ENCODE data around the gene AARS2. TPM values are rescaled to one million over a fixed set of nuclear protein-coding genes. Genes with fewer than 3 reads are reported as not detected.

Gene AARS2
- total and polyA plus RNA-seq, 4 donors, result 2.3 to 11.5 (median 5.7) TPM

DNA sequence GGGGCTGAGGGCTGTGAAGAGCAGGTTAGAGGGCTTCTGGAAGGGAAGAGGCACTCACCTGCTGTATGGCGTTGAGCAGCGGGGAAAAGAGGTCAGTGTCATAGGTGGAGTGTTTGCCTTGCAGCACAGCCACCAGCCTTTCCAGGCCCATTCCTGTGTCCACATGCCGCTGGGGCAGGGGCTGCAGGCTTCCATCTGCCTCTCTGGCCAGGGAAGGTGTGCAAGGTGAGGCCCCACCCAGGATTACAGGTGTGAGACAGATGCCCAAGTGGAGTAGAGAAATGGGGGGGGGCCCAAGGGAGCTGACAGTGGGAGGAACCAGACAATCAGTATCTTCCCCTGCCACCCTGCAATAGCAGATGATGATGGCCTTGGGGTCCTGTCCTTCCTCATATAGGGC lies 2.9 kb downstream of the AARS2 start:
- DNase-seq, result peak in 1 of 2 donors; percentile 64
- intact Hi-C loops (cut with DNase I), result no loop called here
- WGBS, 2 donors, result 96% methylated on average over 3 of the region's 3 CpGs

DNA sequence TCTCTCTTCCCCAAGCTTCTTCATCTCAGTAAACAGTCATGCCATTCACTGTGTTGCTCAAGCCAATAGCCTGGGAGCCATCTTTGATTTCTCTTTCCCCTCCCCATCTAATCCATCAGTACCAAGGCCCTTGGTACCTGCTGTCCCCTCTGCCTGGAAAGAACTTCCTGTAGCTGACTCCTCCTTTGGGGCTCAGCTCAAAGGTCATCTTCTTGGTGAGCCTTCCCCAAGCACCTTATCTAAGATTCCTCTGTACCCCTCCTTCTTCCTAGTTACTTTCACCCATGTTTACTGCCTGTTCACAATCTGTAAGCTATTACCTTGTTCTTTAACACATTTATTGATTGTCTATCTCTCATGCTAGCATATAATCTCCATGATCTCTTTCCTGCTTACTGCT lies 3.5 kb downstream of the AARS2 start:
- Histone ChIP-seq H3K4me3 (ENCODE audit: low read length in 2 of 2) (no peak overlapping the region), H3K27me3 (ENCODE audit: control insufficient read depth in 1 of 2, insufficient read depth in 2 of 2, low read length in 1 of 2) (no peaks in the 10 kb centered on the region), H3K9me3 (ENCODE audit: control insufficient read depth, low read length) (no peaks in the 10 kb centered on the region), H3K4me1 (ENCODE audit: control insufficient read depth in 1 of 2, insufficient read depth in 2 of 2, low read length in 2 of 2) (no peaks in the 10 kb centered on the region), H3K27ac (ENCODE audit: low read depth in 1 of 2, low read length in 2 of 2) (no peak overlapping the region), H3K36me3 (ENCODE audit: control insufficient read depth in 1 of 2, insufficient read depth in 2 of 2, low read length in 1 of 2) (peaks cover 2% of the 10 kb centered on the region in 2 donors)
- DNase-seq (no peak), ATAC-seq (ENCODE audit: low FRiP score) (no peak)
- intact Hi-C loops (cut with DNase I), result loop anchor here in 1 of 2 donors (5.0 kb wide), 1 partner anchor 42 kb away; the partner anchor contains the start of gene NFKBIE

More for the DNA sequence above, 2.9 kb downstream of the AARS2 start:
- Histone ChIP-seq H3K27me3 (ENCODE audit: control insufficient read depth in 1 of 2, insufficient read depth in 2 of 2, low read length in 1 of 2) (no peaks in the 10 kb centered on the region), H3K4me3 (ENCODE audit: low read length in 2 of 2) (no peak overlapping the region), H3K9me3 (ENCODE audit: control insufficient read depth, low read length) (no peaks in the 10 kb centered on the region), H3K4me1 (ENCODE audit: control insufficient read depth in 1 of 2, insufficient read depth in 2 of 2, low read length in 2 of 2) (no peaks in the 10 kb centered on the region), H3K36me3 (ENCODE audit: control insufficient read depth in 1 of 2, insufficient read depth in 2 of 2, low read length in 1 of 2) (peaks cover 2% of the 10 kb centered on the region in 2 donors), H3K27ac (ENCODE audit: low read depth in 1 of 2, low read length in 2 of 2) (no peak overlapping the region)
- ATAC-seq (ENCODE audit: low FRiP score), result no peak

DNA sequence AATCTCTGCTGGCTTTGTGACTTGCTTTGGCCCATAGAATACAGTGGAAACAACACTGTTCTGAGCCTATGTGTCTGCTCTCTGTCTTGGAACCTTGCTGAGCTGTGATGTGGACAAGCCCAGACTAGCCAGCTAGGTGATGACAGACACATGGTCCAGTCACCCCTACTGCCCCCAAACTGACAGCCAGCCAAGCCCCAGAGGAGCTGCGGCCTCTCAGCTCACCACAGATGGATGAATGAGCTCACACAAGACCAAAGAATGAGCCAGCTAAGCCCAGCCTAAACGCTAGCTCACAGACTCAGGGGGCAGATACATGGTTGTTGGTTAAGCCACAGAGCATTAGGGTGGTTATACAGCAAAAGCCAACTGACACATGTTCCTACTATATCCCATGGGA lies 4.1 kb downstream of the AARS2 start:
- intact Hi-C loops (cut with DNase I), result loop anchor here in 1 of 2 donors (5.0 kb wide), 1 partner anchor 42 kb away; the partner anchor contains the start of gene NFKBIE
- WGBS, 2 donors, result 64 to 71% methylated on average over 2 of the region's 2 CpGs
- peaks cover 2% of the 10 kb centered on the region in 2 donors for H3K36me3 ChIP-seq (ENCODE audit: control insufficient read depth in 1 of 2, insufficient read depth in 2 of 2, low read length in 1 of 2)
- no peaks in the 10 kb centered on the region for H3K4me1 ChIP-seq (ENCODE audit: control insufficient read depth in 1 of 2, insufficient read depth in 2 of 2, low read length in 2 of 2)
- ATAC-seq (ENCODE audit: low FRiP score), result no peak
- no peaks in the 10 kb centered on the region for H3K9me3 ChIP-seq (ENCODE audit: control insufficient read depth, low read length)
- H3K27ac ChIP-seq (ENCODE audit: low read depth in 1 of 2, low read length in 2 of 2), result no peak overlapping the region
- no peaks in the 10 kb centered on the region for H3K27me3 ChIP-seq (ENCODE audit: control insufficient read depth in 1 of 2, insufficient read depth in 2 of 2, low read length in 1 of 2)
- H3K4me3 ChIP-seq (ENCODE audit: low read length in 2 of 2), result no peak overlapping the region
- peak in 1 of 2 donors; percentile 22 for DNase-seq

DNA sequence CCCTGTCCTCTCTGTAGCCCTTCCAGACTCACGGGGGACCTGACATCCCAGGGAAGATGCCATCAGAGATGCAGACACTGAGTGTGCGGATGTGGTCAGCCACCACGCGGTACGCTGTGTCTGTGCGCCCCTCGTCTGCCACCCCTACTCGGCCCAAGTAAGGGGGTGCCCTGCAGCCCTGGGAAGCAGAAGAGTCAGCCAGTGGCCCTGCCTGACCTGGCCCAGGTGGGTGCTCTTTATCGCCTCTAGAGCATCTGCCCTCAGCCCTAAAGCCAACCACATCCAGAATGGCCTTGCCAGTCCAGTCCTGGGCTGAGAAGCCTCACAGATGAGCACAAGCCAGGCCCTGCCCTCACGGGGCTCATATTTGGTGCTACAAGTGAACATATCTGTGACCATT lies 5.9 kb downstream of the AARS2 start:
- DNase-seq, result peak in 1 of 2 donors; percentile 38
- H3K27me3 ChIP-seq (ENCODE audit: control insufficient read depth in 1 of 2, insufficient read depth in 2 of 2, low read length in 1 of 2), result no peaks in the 10 kb centered on the region
- H3K4me1 ChIP-seq (ENCODE audit: control insufficient read depth in 1 of 2, insufficient read depth in 2 of 2, low read length in 2 of 2), result no peaks in the 10 kb centered on the region
- intact Hi-C loops (cut with DNase I), result loop anchor here in 1 of 2 donors (5.0 kb wide), 1 partner anchor 40 kb away; the partner anchor contains the start of gene NFKBIE
- peaks cover 2% of the 10 kb centered on the region in 2 donors for H3K36me3 ChIP-seq (ENCODE audit: control insufficient read depth in 1 of 2, insufficient read depth in 2 of 2, low read length in 1 of 2)
- no peak overlapping the region for H3K4me3 ChIP-seq (ENCODE audit: low read length in 2 of 2)
- no peak for ATAC-seq (ENCODE audit: low FRiP score)
- no peak overlapping the region for H3K27ac ChIP-seq (ENCODE audit: low read depth in 1 of 2, low read length in 2 of 2)
- H3K9me3 ChIP-seq (ENCODE audit: control insufficient read depth, low read length), result no peaks in the 10 kb centered on the region
- WGBS, 2 donors, result 92 to 95% methylated on average over 10 of the region's 10 CpGs

DNA sequence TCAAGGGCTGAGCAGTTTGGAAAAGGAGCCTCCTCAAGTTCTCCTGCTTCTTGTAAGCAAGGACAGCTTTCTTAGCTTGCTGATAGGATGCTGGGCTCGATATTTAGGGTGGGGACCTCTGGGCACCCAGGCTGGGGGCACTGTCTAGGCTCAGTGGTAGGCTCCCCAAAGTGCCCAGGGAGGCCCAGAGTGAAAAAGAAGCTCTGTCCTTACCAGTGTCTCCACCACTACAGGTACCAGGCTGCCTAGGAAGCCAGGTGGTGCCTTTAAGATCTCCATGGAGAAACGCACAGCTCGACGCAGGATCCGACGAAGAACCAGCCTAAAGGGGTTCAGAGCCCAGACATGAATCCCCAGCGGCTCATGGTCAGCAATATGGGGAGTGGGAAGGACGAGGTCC lies 6.4 kb downstream of the AARS2 start:
- WGBS, 2 donors, result 91 to 97% methylated on average over 8 of the region's 8 CpGs
- ATAC-seq (ENCODE audit: low FRiP score) (no peak), DNase-seq (peak in 1 of 2 donors; percentile 28)
- intact Hi-C loops (cut with DNase I), result loop anchor here in 1 of 2 donors (5.0 kb wide), 1 partner anchor 39 kb away; the partner anchor contains the start of gene NFKBIE
- H3K4me1 ChIP-seq (ENCODE audit: control insufficient read depth in 1 of 2, insufficient read depth in 2 of 2, low read length in 2 of 2), result no peaks in the 10 kb centered on the region
- H3K9me3 ChIP-seq (ENCODE audit: control insufficient read depth, low read length), result no peaks in the 10 kb centered on the region
- H3K4me3 ChIP-seq (ENCODE audit: low read length in 2 of 2), result no peak overlapping the region
- H3K27me3 ChIP-seq (ENCODE audit: control insufficient read depth in 1 of 2, insufficient read depth in 2 of 2, low read length in 1 of 2), result no peaks in the 10 kb centered on the region
- H3K27ac ChIP-seq (ENCODE audit: low read depth in 1 of 2, low read length in 2 of 2), result no peak overlapping the region
- peaks cover 2% of the 10 kb centered on the region in 2 donors for H3K36me3 ChIP-seq (ENCODE audit: control insufficient read depth in 1 of 2, insufficient read depth in 2 of 2, low read length in 1 of 2)

DNA sequence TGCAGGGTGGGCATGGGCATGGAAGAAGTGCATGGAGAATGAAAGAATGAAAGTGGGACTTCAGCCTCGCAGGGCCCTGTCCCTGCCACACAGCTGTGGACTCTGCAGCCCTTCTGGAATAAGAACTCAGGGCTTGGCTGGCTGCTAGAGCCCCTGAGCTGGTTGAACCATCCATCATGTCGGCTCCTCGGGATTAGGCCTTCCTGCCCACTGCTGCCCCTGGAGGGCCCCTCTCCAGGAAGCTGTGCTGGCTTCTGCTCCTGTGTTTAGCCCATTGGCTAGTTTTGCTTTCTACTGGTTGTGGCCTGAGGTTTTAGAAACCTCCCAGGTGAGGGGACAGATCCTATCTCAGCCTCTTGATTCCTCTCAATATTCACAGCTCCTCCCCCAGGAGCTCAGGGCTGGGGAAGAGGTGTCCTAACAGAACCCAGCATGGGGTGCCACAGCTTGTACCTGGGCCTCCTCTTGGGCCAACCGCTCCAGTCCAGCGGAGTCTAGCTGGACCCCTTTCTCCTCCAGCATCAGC lies 7.9 kb downstream of the AARS2 start:
- H3K27me3 ChIP-seq (ENCODE audit: control insufficient read depth in 1 of 2, insufficient read depth in 2 of 2, low read length in 1 of 2), result no peaks in the 10 kb centered on the region
- no peaks in the 10 kb centered on the region for H3K9me3 ChIP-seq (ENCODE audit: control insufficient read depth, low read length)
- no peak for ATAC-seq (ENCODE audit: low FRiP score)
- peak in 1 of 2 donors; percentile 57 for DNase-seq
- H3K36me3 ChIP-seq (ENCODE audit: control insufficient read depth in 1 of 2, insufficient read depth in 2 of 2, low read length in 1 of 2), result peaks cover 2 to 3% of the 10 kb centered on the region in 2 donors
- H3K4me3 ChIP-seq (ENCODE audit: low read length in 2 of 2), result no peak overlapping the region
- 57 to 77% methylated on average over 5 of the region's 5 CpGs for WGBS, 2 donors
- no peaks in the 10 kb centered on the region for H3K4me1 ChIP-seq (ENCODE audit: control insufficient read depth in 1 of 2, insufficient read depth in 2 of 2, low read length in 2 of 2)
- intact Hi-C loops (cut with DNase I), result loop anchor here in 1 of 2 donors (5.0 kb wide), 1 partner anchor 38 kb away; the partner anchor contains the start of gene NFKBIE
- H3K27ac ChIP-seq (ENCODE audit: low read depth in 1 of 2, low read length in 2 of 2), result no peak overlapping the region

DNA sequence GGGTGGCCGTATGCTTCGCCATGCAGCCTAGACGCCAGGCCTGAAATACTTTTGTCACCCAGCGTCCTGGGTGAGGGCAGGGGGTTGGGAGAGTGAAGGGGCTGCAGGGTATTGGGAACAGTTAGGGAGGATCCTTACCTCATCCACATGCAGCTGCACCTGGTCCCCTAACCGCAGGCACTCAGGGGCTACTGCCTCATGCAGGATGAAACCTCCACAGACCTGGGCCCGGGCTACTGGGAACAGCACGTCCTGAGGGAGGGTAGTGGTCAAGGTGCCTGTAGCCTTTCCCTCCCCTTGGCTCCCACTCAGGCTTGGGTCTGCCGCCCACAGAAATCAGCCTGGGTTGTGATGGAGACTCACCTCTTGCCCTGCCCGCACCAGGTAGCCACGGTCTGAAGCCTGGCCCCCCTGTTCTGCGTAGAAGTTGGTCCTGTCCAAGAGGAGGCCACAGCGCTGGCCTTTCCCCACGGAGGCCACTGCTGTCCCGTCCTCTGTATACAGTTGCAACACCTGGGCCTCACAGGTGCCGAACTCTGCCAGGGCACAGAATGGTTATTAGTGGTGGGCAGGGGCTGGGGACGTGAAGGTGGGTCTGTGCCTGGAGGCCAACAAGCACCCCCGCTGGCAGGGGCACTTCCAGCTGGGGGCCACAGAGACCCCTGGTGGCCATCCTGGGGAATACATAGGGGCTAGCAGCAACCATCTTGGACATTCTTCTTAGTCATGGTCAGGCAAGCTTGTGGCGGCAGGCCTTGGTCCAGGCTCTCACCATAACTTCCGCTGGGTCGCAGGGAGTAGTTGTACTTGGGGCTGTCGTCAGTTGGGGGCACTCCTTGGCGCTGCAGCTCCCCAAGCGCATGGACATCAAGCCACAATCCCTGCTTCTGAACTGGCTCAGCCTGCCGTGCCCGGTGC lies 8.6 kb downstream of the AARS2 start:
- 82 to 83% methylated on average over 24 to 25 of the region's 25 CpGs for WGBS, 2 donors
- intact Hi-C loops (cut with DNase I), result loop anchor here (5.0 kb wide), 1 partner anchor 37 kb away; the partner anchor contains the start of gene NFKBIE (in 2 of the 2)
- Histone ChIP-seq H3K4me1 (ENCODE audit: control insufficient read depth in 1 of 2, insufficient read depth in 2 of 2, low read length in 2 of 2) (no peaks in the 10 kb centered on the region), H3K9me3 (ENCODE audit: control insufficient read depth, low read length) (no peaks in the 10 kb centered on the region), H3K27ac (ENCODE audit: low read depth in 1 of 2, low read length in 2 of 2) (no peak overlapping the region), H3K4me3 (ENCODE audit: low read length in 2 of 2) (no peak overlapping the region), H3K36me3 (ENCODE audit: control insufficient read depth in 1 of 2, insufficient read depth in 2 of 2, low read length in 1 of 2) (peaks cover 2% of the 10 kb centered on the region in 2 donors), H3K27me3 (ENCODE audit: control insufficient read depth in 1 of 2, insufficient read depth in 2 of 2, low read length in 1 of 2) (no peaks in the 10 kb centered on the region)
- ATAC-seq (ENCODE audit: low FRiP score) (no peak), DNase-seq (peak in 1 of 2 donors; percentile 75)

DNA sequence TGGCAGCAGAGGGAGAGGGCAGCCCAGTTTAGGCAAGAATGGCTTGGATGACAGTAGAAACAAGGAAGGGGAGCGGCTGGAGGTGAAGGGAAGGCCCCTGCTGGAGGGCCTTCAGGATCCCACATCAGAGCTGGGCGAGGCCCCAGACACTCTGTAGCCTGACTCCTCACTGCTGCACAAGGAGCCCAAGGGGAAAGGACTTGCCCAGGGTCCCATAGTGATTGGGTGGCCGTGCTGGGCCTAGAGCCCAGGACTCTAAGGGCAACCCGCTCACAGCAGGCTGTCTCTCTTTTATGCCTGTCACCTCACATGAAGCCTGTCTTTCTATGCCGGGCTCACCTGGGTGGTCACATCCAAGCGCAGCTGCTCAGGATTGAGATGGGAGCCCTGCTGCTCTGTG lies 9.3 kb downstream of the AARS2 start:
- intact Hi-C loops (cut with DNase I), result loop anchor here in 1 of 2 donors (5.0 kb wide), 1 partner anchor 37 kb away; the partner anchor contains the start of gene NFKBIE
- no peak for ATAC-seq (ENCODE audit: low FRiP score)
- Histone ChIP-seq H3K9me3 (ENCODE audit: control insufficient read depth, low read length) (no peaks in the 10 kb centered on the region), H3K36me3 (ENCODE audit: control insufficient read depth in 1 of 2, insufficient read depth in 2 of 2, low read length in 1 of 2) (peaks cover 2% of the 10 kb centered on the region in 2 donors), H3K4me1 (ENCODE audit: control insufficient read depth in 1 of 2, insufficient read depth in 2 of 2, low read length in 2 of 2) (no peaks in the 10 kb centered on the region), H3K27ac (ENCODE audit: low read depth in 1 of 2, low read length in 2 of 2) (no peak overlapping the region), H3K27me3 (ENCODE audit: control insufficient read depth in 1 of 2, insufficient read depth in 2 of 2, low read length in 1 of 2) (no peaks in the 10 kb centered on the region), H3K4me3 (ENCODE audit: low read length in 2 of 2) (no peak overlapping the region)
- 95 to 97% methylated on average over 6 of the region's 6 CpGs for WGBS, 2 donors
- no peak for DNase-seq
